OCI-LY3 (cell line): ENCODE results near the gene THAP12.

Experiments used
- EZH2phosphoT487 ChIP-seq: fragments of 200-600 bp; shearing (Covaris generic); IDR thresholded peaks from 2 replicates; pipeline ENCODE4 v1.6.1; 2018; ENCODE audit warnings: antibody characterized with exemption, mixed run types, low read depth
- TF ChIP-seq, protein P1 (sequence below): fragments of 200-600, 300-600 bp; sonication (generic); IDR thresholded peaks from 2 replicates; pipeline ENCODE4 v1.5.1; 2014; ENCODE audit warnings: antibody characterized with exemption, low read length, low read depth

DNA sequence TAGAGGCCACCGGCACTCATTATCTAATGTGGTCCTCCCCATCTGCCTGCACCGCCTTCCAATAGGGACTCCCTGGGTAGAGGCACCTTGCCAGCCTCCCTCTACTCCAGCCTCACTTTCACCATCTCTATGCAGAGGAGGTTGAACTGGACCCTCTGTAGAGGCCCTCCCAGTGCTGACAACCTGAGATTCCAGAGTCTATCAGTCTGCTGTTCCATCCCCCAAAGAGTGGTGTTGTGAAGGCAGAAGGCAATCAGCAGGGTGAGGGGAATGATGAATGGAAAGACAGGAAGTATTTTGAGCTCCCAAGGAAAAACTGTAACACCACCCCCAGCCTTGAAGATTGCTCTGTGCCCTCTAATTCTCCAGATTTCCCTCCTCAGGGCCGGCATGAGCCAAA lies 77.9 kb downstream of the THAP12 start:
- TF ChIP-seq, protein P1, sequence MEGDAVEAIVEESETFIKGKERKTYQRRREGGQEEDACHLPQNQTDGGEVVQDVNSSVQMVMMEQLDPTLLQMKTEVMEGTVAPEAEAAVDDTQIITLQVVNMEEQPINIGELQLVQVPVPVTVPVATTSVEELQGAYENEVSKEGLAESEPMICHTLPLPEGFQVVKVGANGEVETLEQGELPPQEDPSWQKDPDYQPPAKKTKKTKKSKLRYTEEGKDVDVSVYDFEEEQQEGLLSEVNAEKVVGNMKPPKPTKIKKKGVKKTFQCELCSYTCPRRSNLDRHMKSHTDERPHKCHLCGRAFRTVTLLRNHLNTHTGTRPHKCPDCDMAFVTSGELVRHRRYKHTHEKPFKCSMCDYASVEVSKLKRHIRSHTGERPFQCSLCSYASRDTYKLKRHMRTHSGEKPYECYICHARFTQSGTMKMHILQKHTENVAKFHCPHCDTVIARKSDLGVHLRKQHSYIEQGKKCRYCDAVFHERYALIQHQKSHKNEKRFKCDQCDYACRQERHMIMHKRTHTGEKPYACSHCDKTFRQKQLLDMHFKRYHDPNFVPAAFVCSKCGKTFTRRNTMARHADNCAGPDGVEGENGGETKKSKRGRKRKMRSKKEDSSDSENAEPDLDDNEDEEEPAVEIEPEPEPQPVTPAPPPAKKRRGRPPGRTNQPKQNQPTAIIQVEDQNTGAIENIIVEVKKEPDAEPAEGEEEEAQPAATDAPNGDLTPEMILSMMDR = no peak
- no peak for TF ChIP-seq EZH2phosphoT487
